Gastroesophageal sphincter (tissue), 4 donors: ENCODE data around the gene MS4A5. TPM values are rescaled to one million over a fixed set of nuclear protein-coding genes. Genes with fewer than 3 reads are reported as not detected.

Source experiments
- ATAC-seq: fragments of 150-250 bp; one replicate; pipeline ENCODE4 v1.9.1; 2016; ENCODE audit warnings: mild to moderate bottlenecking, moderate library complexity
- H3K27ac ChIP-seq, 4 donors: fragments of 200-600 bp; sonication (generic) in 3 of 4; 1 replicate in 3 of 4; 2 replicates in 1 of 4; pipeline ENCODE4 v1.5.1; 2016 to 2019
- H3K27me3 ChIP-seq: fragments of 200-600 bp; sonication (generic); one replicate; pipeline ENCODE4 v1.5.1; 2019
- H3K36me3 ChIP-seq, 2 donors: fragments of 200-600 bp; sonication (generic); one replicate each; pipeline ENCODE4 v1.5.1; 2019; ENCODE audit warnings: control low read depth in 1 of 2
- H3K4me1 ChIP-seq, 3 donors: fragments of 200-600 bp; sonication (generic); 1 replicate in 2 of 3; 2 replicates in 1 of 3; pipeline ENCODE4 v1.5.1; 2016 to 2019; ENCODE audit warnings: control low read depth in 2 of 3
- H3K4me3 ChIP-seq, 2 donors: fragments of 200-600 bp; sonication (generic); one replicate each; pipeline ENCODE4 v1.5.1; 2019; ENCODE audit warnings: mild to moderate bottlenecking in 1 of 2, moderate library complexity in 1 of 2
- H3K9me3 ChIP-seq, 3 donors: fragments of 200-600 bp; sonication (generic); one replicate each; pipeline ENCODE4 v1.5.1; 2017 to 2019; ENCODE audit warnings: control low read depth in 2 of 3
- CTCF ChIP-seq, 4 experiments: fragments of 200-600 bp in 2 of 4; fragments of 450-650 bp in 2 of 4; sonication (generic) in 1 of 4; IDR thresholded peaks; one replicate each; pipeline ENCODE4 v1.5.1; 2017 to 2019; ENCODE audit warnings: antibody characterized with exemption in 4 of 4, mild to moderate bottlenecking in 2 of 4, moderate library complexity in 2 of 4
- EP300 ChIP-seq: sonication (generic); formaldehyde crosslinking; IDR thresholded peaks from one replicate; pipeline ENCODE4 v1.6.1; 2017; ENCODE audit warnings: antibody characterized with exemption, mild to moderate bottlenecking
- POLR2A ChIP-seq, 2 donors: fragments of 450-650 bp; IDR thresholded peaks; one replicate each; pipeline ENCODE4 v1.6.1; 2017; ENCODE audit warnings: antibody characterized with exemption in 2 of 2, mild to moderate bottlenecking in 2 of 2, moderate library complexity in 1 of 2
- POLR2AphosphoS5 ChIP-seq: sonication (generic); formaldehyde crosslinking; IDR thresholded peaks from one replicate; pipeline ENCODE4 v1.6.1; 2017; ENCODE audit warnings: antibody characterized with exemption
- WGBS, 2 donors: methylation state at CpG; one replicate each; pipeline ENCODE4 v1.1.5; 2018; ENCODE audit warnings: low coverage in 1 of 2; 5-methylcytosine and 5-hydroxymethylcytosine counted together
- total RNA-seq, 4 donors: library from RNA; depleted of rRNA; stranded (reverse); fragments of >200 nt; gene quantifications; one replicate each; pipeline ENCODE4 v1.1.0, GENCODE V29; 2016

The MS4A5 gene
- not detected for total RNA-seq

GRCh38 chr11:60429272-60429671 is at the start of gene MS4A5:
Gene MS4A5, plus strand, starts transcription at chr11:60429572. Its CDS starts 103 bp downstream, at chr11:60429675.
- TF ChIP-seq EP300 = no peak
- no peak for TF ChIP-seq POLR2AphosphoS5
- no peak for TF ChIP-seq POLR2A (IDR thresholded peaks at IDR 0.05)
- TF ChIP-seq CTCF (IDR thresholded peaks at IDR 0.05) = no peak
- H3K4me1 ChIP-seq = no peaks in the 10 kb centered on the region
- 100% methylated on average over 1 to 5 of the region's 5 CpGs for WGBS, 2 donors
- no peak for ATAC-seq
- no peak within 1 kb of the TSS for H3K4me3 ChIP-seq
- no peaks in the 10 kb centered on the region for H3K27me3 ChIP-seq
- no peak within 1 kb of the TSS for H3K27ac ChIP-seq
- H3K36me3 ChIP-seq = no peaks in the 10 kb centered on the region
- no peaks in the 10 kb centered on the region for H3K9me3 ChIP-seq

- Histone ChIP-seq H3K27me3 (no peaks in the 10 kb centered on the region), H3K4me3 (no peak overlapping the region), H3K27ac (no peak overlapping the region), H3K4me1 (no peaks in the 10 kb centered on the region), H3K9me3 (no peaks in the 10 kb centered on the region), H3K36me3 (no peaks in the 10 kb centered on the region)
- WGBS, 2 donors = 42 to 63% methylated on average over 3 to 5 of the region's 5 CpGs
- ATAC-seq = peak; percentile 57
- TF ChIP-seq POLR2AphosphoS5 = no peak
- no peak for TF ChIP-seq CTCF (IDR thresholded peaks at IDR 0.05)
- TF ChIP-seq EP300 = no peak
- no peak for TF ChIP-seq POLR2A (IDR thresholded peaks at IDR 0.05)
These were observed 40.0 kb upstream of the MS4A5 start for GRCh38 chr11:60389279-60389910.

GRCh38 chr11:60390419-60390818 is 39.0 kb upstream of the MS4A5 start:
- Histone ChIP-seq H3K4me3 (no peak overlapping the region), H3K27me3 (no peaks in the 10 kb centered on the region), H3K36me3 (no peaks in the 10 kb centered on the region), H3K9me3 (no peaks in the 10 kb centered on the region), H3K4me1 (no peaks in the 10 kb centered on the region), H3K27ac (no peak overlapping the region)
- TF ChIP-seq CTCF (IDR thresholded peaks at IDR 0.05) (no peak), EP300 (no peak), POLR2A (IDR thresholded peaks at IDR 0.05) (no peak), POLR2AphosphoS5 (no peak)
- ATAC-seq = no peak

- no peak for ATAC-seq
- Histone ChIP-seq H3K27me3 (no peaks in the 10 kb centered on the region), H3K4me3 (no peak overlapping the region), H3K4me1 (no peaks in the 10 kb centered on the region), H3K36me3 (no peaks in the 10 kb centered on the region), H3K9me3 (no peaks in the 10 kb centered on the region), H3K27ac (no peak overlapping the region)
- 70 to 81% methylated on average over 2 of the region's 2 CpGs for WGBS, 2 donors
- TF ChIP-seq POLR2AphosphoS5 (no peak), EP300 (no peak), CTCF (IDR thresholded peaks at IDR 0.05) (no peak), POLR2A (IDR thresholded peaks at IDR 0.05) (no peak)
These were observed 37.0 kb upstream of the MS4A5 start for GRCh38 chr11:60392361-60392760.

- Histone ChIP-seq H3K4me1 (no peaks in the 10 kb centered on the region), H3K27ac (no peak overlapping the region), H3K36me3 (no peaks in the 10 kb centered on the region), H3K9me3 (no peaks in the 10 kb centered on the region), H3K27me3 (no peaks in the 10 kb centered on the region), H3K4me3 (no peak overlapping the region)
- TF ChIP-seq CTCF (IDR thresholded peaks at IDR 0.05) (no peak), EP300 (no peak), POLR2AphosphoS5 (no peak)
- ATAC-seq = no peak
- 67 to 73% methylated on average over 4 to 5 of the region's 5 CpGs for WGBS, 2 donors
These were observed 36.4 kb upstream of the MS4A5 start for GRCh38 chr11:60393016-60393415.
